NCI-H1048 (cell line): ENCODE measurements around the gene ADAMTS14.

Experiments
- DNase-seq: peaks from one replicate; lab custom pipeline; 2025; lab: John Stamatoyannopoulos, UW

The ADAMTS14 gene

GRCh38 chr10:70674560-70675495 lies 2.5 kb downstream of the ADAMTS14 start:
- no peak for DNase-seq

- no peak for DNase-seq
Measured at GRCh38 chr10:70675496-70676161, 3.3 kb downstream of the ADAMTS14 start.

DNA sequence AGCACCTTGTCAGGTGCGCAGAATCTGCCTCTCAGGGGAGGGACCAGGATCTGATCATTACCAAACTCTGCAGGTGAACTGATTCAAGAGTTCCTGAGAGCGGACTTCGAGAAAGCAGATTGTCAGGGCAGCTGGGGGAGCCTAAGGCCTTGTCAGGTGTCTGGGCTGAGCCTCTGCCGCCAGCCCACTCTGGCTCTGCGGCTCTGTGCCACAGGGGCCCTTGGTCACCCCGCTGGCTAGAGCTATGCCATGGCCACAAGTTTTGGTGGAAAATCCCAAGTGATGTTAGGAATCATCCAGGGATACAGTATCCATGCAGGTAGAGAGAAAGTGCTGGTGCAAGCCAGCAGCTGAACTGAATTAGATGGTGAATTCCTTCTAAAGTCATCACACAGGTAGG lies 4.2 kb downstream of the ADAMTS14 start:
- no peak for DNase-seq

- DNase-seq = no peak
Measured at GRCh38 chr10:70677016-70677415, 4.7 kb downstream of the ADAMTS14 start.

DNA sequence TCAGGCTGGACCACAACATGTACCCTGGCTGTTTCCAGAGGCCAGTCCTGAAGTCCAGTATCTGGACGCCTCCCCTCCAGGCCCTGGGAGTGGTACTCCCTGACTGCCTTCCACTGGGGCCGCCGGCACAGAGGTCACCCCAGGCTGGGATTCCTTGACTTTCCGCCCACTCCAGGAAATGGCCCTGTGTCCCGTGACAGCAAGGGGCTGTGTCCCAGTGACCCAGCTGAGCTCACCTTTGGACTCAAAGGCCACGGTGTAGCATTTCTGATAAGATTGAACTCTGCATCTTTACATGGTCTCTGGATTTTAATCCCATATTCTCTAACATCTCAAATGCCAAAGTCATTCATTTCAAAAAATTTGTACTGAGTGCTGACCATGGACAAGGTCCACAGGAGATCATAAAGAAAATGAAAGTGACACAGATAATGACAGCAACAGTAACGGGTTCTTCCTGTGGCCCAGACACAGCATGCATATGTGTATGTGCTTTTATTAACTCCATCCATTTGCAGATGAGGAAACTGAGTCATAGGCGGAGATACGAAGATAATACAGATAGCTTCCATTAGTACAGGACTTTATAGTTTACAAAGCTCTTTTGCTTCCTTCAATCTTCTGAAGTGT lies 5.4 kb downstream of the ADAMTS14 start:
- DNase-seq = no peak

DNA sequence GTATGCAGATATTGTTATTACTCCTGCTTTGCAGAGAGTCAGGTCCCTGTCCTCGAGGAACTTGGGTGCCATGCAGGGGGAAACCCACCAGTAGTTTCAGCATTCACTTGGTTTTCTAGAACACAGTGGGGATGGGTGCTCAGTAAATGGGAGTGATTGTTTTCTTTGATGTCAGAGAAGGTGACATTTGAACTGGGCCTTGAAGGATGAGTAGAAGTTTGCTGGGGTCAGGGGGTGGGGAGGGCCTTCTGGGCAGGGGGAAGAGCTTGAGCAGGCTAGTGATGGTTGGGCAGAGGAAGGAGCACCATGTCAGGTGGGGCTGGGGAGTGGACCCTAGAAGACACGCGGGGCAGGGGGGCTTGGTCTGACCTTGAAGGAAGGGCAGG lies 5.9 kb downstream of the ADAMTS14 start:
- DNase-seq = no peak

DNA sequence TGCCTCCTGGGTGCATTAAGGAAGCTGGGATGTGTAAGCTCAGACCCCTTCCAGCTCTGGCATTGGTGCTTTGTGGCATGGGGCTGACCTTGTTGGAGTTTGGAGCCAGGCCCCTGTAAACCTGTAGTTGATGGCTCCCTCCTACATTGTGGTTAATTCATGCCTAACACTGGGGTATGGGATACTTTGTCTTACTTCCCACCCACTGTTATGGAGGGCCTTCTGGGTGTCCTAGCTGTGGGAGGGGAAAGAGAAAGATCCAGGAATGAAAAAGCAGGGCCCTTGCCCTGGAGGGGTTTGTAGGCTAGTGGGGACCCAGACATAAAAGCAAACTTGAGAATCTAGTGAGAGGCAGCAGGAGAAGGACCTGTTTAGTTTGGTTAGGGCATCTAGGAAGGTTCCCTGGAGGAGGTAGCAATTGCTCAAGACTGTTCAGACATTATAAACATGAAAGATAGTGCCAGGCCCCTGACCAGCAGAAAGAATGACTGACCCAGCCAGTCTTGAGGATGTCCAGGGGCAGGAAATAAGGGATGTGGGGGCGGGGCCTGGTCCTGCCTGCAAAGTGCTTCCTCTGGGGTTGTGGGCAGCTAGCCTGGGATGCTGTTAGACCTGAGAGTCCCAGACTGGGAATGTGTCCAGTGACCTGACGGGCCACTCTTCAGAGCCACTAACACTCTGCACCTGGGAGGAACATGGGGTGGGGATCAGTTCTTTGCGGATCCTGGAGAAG lies 6.6 kb downstream of the ADAMTS14 start:
- no peak for DNase-seq

GRCh38 chr10:70679498-70679897 lies 7.2 kb downstream of the ADAMTS14 start:
- no peak for DNase-seq

DNA sequence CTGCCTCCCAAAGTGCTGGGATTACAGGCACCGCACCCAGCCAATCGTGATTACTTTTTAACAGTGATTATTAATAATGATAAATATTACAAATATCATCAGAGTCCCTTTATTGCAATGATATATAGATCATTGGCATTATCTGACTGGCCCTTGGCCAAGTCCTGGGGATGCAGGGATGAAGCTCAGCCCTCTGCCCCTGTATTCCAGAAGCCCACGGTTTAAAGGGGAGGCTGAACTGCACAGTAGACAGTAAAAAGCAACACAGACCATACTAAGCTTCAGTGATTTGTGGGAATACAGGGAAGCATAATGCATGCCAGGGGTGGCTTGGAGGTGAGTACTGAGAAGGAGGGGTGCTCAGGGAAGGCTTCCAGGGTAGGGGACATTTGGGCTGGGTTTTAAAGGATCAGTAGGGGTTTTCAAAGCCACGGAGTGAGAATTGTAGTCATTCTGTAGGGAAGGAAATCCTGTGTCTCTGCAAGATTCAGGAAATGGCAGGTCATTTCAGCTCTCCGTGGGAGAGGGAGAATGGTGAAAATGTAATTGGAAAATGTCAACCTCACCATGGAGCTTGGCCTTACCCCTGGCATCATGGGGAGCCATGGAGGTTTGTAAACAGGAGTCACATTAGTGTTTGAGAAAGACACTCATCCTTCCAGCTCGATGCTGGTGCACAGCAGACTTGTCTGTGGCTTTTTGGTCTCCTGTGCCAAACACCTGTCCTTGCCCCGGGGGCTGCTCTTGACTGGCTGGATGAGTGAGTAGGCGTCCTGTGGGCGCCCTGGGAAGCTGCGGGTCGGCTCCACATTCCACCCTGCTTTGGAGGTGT lies 8.8 kb downstream of the ADAMTS14 start:
- DNase-seq = no peak

GRCh38 chr10:70681731-70682005 lies 9.4 kb downstream of the ADAMTS14 start:
- no peak for DNase-seq

GRCh38 chr10:70682920-70683600 lies 10.8 kb downstream of the ADAMTS14 start:
- no peak for DNase-seq

DNA sequence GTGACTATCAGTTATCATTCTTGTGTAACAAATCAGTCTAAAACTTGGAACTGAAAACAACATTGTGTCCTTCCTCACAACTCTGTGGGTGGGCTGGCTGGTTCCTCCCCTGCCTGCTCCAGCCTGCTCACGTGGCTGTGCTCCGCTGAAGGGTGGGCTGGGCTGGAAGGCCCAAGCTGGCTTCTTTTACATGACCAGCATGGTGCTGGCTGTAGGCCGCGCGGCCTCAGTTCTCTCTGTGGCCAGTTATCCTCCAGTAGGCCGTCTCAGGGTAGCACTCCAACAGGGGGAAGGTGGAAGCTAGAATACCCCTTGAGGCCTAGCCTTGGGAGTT lies 11.3 kb downstream of the ADAMTS14 start:
- no peak for DNase-seq

DNA sequence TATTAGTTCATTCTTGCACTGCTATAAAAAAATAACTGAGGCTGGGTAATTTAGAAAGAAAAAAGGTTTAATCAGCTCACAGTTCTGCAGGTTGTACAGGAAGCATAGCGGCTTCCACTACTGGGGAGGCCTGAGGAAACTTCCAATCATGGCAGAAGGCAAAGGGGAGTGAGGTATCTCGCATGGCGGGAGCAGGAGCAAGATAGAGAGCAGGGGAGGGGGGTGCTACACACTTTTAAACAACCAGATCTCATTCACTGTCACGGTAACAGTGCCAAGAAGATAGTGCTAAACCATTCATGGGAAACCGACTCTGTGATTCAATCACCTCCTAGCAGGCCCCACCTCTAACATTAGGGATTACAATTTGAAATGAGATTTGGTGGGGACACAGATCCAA lies 11.6 kb downstream of the ADAMTS14 start:
- DNase-seq = no peak

- DNase-seq = no peak
Measured at GRCh38 chr10:70684374-70684773, 12.1 kb downstream of the ADAMTS14 start.

DNA sequence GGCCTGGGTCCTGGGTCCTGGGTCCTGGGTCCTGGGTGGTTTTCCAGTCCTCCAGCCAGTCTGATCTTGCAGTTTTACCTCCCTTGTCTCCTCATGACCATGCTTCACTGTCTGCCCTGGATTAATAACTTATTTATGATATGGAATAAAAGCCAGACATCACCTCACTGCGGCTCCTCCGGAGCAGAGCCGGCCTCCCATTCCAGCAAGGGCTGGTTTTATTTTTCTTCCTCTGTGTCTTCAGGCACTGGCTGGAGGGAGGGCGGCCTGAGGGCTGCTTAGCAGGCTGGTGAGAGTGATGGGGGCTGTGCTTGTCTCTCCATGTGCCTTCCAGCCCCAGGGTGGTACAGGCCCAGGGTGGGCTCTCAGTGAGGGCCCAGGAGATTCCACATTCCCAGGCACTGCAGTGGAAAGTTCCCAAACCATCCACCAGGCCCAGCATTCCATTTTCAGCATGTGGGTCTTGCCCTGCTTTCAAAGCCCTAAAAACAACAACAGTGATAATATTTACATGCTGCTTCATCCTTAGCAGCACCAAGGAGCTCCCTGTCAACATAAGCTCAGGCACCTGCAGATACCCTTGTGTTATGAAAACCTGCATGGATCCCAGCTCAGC lies 12.6 kb downstream of the ADAMTS14 start:
- no peak for DNase-seq

DNA sequence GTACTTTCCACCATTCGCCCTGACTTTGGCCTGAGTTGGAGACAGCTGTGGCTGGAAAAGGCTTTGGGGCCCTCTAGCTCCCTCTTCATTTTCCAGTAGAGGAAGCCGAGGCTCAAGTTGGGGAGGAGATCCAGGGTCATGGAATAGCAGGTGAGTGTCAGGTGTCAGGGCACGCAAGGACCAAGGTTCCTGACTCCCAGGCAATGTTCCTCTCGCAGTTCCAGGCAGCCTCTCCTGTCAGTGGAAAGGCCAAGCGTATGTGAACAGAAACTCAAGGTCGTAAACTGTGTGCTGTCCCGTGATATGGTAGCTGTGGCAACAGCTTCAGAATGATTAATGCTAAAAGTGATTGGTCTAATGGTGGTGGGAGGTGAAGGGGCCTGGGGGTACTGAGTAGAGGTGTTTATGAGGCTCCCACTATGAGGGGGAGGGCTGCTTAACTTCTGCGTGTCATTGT lies 13.2 kb downstream of the ADAMTS14 start:
- no peak for DNase-seq

GRCh38 chr10:70688828-70689227 lies 16.5 kb downstream of the ADAMTS14 start:
- DNase-seq = no peak

DNA sequence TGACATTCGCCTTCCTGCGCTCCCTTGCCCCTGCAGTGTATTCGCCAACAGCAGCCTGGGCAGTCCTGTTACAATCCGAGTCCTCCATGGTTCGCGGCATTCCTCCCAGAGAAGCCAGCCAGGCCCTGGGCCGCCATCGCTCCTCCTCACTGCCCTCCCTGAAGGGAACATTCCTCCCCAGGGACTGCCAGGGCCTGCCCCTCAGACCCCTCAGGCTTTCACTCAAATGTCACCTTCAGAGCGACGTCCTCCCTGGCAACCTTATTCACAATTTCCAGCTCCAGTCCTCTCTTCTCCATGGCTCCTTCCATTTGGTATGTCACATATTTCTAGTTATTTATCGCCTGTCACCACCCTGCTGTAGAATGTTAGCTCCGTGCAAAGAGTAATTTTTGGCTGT lies 17.4 kb downstream of the ADAMTS14 start:
- DNase-seq = no peak

DNA sequence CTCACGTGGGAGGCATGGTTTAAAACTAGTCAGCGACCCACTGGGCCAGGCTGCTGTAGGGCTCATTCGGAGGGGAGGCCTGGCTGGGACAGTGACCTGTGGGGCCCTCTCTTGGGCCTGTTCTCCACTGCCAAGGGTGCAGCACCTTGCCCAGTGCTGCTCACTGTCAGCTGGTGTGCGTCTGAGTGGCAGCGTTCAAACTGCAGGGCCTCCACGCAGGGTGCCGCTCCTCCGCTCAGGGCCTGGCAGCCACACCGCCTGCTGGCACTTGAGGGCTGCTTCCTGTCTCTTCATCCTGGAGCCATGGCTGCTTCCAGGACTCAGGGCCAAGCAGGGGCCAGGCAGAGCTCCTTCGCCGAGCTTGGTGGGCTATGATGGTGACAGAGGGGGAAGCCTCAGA lies 18.3 kb downstream of the ADAMTS14 start:
- DNase-seq = no peak

- no peak for DNase-seq
Measured at GRCh38 chr10:70691611-70692010, 19.3 kb downstream of the ADAMTS14 start.
